GM18502 (cell line): ENCODE data around the gene SPTBN1.

Source experiments
- ATAC-seq: cut with Tn5 transposase; IDR thresholded peaks from one replicate; pipeline ENCODE4 v1.9.1; 2021; ENCODE audit warnings: mild to moderate bottlenecking; ENCODE audit not compliant: unreplicated experiment, poor library complexity

SPTBN1 gene

GRCh38 chr2:54708584-54709335 is 252.6 kb downstream of the SPTBN1 start:
- peak; percentile 46 for ATAC-seq

- ATAC-seq, result peak; percentile 35
Measured at GRCh38 chr2:54709336-54709809, 253.2 kb downstream of the SPTBN1 start.

GRCh38 chr2:54710216-54710615 is 254.1 kb downstream of the SPTBN1 start:
- ATAC-seq, result no peak

GRCh38 chr2:54712516-54712915 is 256.4 kb downstream of the SPTBN1 start:
- no peak for ATAC-seq

- no peak for ATAC-seq
Measured at GRCh38 chr2:54714996-54715395, 258.9 kb downstream of the SPTBN1 start.

GRCh38 chr2:54716375-54716774 is 260.2 kb downstream of the SPTBN1 start:
- no peak for ATAC-seq

GRCh38 chr2:54720563-54720962 is 264.4 kb downstream of the SPTBN1 start:
- ATAC-seq, result no peak
